ENCODE measurements around the gene EXOC1L. TPM values are rescaled to one million over a fixed set of nuclear protein-coding genes. Genes with fewer than 3 reads are reported as not detected.
A peak's percentile ranks its signal among the peaks of the same experiment; 100 is the strongest.

The EXOC1L gene
- total RNA-seq, 2 experiments from 2014 or later = not detected

DNA sequence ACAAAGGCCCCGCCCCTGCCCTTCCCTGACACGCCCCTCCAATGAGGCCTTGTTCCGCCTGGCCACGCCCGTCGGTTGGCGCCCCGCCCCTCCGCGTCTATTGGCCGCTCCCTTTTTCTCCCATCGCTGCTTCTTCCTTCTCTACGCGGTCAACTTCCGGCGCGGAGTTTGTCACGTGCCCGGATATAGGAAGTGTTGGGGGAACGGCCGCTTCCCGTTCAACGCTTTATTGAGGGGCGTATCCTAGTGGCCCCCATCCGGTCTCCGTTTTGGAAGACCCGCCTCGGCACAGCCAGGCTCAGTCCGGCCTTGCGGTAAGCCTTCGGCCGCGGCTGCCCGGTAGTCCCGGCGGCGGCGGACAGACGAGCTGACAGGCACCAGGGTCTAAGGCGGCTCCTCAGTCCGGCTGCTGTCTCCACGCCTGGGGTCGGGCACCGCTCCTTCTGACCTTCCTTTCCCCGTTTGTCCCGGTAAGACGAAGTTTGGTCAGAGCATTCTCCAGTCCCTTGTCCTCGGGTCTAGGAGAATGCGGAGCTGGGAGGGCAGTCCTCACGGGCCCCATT, 34.0 kb downstream of the EXOC1L start, which contains the start of gene EXOC1:
TSS of gene EXOC1 (plus strand) at position 165 of the 563 bp plus-strand sequence. CDS start 4,676 bp downstream, outside the sequence.
- Mint-ChIP-seq H3K27ac (peak within 1 kb of the TSS; percentile 88), H3K9me3 (no peaks in the 10 kb centered on the region), H3K27me3 (no peaks in the 10 kb centered on the region), H3K36me3 (ENCODE audit: low read depth) (peaks cover 13% of the 10 kb centered on the region), H3K4me3 (peak within 1 kb of the TSS; percentile 2), H3K4me1 (ENCODE audit: low read depth) (peaks cover 35% of the 10 kb centered on the region)
- TF ChIP-seq, protein P1, sequence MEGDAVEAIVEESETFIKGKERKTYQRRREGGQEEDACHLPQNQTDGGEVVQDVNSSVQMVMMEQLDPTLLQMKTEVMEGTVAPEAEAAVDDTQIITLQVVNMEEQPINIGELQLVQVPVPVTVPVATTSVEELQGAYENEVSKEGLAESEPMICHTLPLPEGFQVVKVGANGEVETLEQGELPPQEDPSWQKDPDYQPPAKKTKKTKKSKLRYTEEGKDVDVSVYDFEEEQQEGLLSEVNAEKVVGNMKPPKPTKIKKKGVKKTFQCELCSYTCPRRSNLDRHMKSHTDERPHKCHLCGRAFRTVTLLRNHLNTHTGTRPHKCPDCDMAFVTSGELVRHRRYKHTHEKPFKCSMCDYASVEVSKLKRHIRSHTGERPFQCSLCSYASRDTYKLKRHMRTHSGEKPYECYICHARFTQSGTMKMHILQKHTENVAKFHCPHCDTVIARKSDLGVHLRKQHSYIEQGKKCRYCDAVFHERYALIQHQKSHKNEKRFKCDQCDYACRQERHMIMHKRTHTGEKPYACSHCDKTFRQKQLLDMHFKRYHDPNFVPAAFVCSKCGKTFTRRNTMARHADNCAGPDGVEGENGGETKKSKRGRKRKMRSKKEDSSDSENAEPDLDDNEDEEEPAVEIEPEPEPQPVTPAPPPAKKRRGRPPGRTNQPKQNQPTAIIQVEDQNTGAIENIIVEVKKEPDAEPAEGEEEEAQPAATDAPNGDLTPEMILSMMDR (IDR thresholded peaks at IDR 0.05) = no peak
- ChIA-PET CTCF (interaction anchor here (1.0 to 1.3 kb wide), 3 partner anchors 13 to 95 kb away, joined by 3 to 6 read pairs (median 5); partner anchors contain the start of gene CEP135), POLR2A (interaction anchor here (1.0 to 2.0 kb wide), 3 partner anchors 10 to 95 kb away, joined by 3 to 6 read pairs (median 3); partner anchors contain the start of gene CEP135)
- intact Hi-C loops (cut with micrococcal nuclease) = no loop called here
- DNase-seq (peak; percentile 99), ATAC-seq (peak; percentile 96)

DNA sequence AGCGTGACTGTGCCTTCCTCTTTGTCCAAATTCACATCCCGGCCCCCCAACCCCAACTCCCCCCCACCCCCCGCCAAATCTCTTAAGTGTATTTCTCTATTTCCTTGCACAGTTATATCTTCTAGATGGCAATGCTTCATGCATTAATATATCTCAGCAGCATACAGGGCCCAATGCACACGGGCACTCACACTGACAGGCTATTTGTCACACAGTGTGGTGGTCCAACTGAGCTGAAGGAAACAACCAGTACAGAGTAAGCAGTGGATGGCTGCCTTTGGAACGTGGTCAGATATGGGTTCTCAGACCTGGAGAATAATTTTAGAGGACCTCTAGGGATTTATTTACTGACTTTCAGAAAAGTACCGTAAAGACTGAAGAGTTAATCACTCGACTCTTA, 34.5 kb downstream of the EXOC1L start:
- Mint-ChIP-seq H3K4me1 (ENCODE audit: low read depth) (peaks cover 36% of the 10 kb centered on the region), H3K27me3 (no peaks in the 10 kb centered on the region), H3K4me3 (no peak overlapping the region), H3K27ac (peak overlapping the region; percentile 88), H3K9me3 (no peaks in the 10 kb centered on the region), H3K36me3 (ENCODE audit: low read depth) (peaks cover 13% of the 10 kb centered on the region)
- DNase-seq (peak; percentile 13), ATAC-seq (no peak)
- ChIA-PET POLR2A (interaction anchor here (1.0 to 2.0 kb wide), 3 partner anchors 10 to 95 kb away, joined by 3 to 6 read pairs (median 3); partner anchors contain the start of gene CEP135), CTCF (interaction anchor here (1.1 to 1.3 kb wide), 2 partner anchors 12 to 95 kb away, joined by 3 to 5 read pairs; partner anchors contain the start of gene CEP135)
- TF ChIP-seq, protein P1 (IDR thresholded peaks at IDR 0.05) = no peak
- intact Hi-C loops (cut with micrococcal nuclease) = no loop called here

GRCh38 chr4:55857586-55857985, 38.0 kb downstream of the EXOC1L start:
- DNase-seq = no peak
- intact Hi-C loops (cut with micrococcal nuclease) = no loop called here
- CTCF ChIA-PET = interaction anchor here (1.0 to 1.1 kb wide), 2 partner anchors 9 to 10 kb away, joined by 3 read pairs; no protein-coding TSS in a partner anchor
- TF ChIP-seq, protein P1 (IDR thresholded peaks at IDR 0.05) = no peak
- Mint-ChIP-seq H3K4me1 (ENCODE audit: low read depth) (peaks cover 20% of the 10 kb centered on the region), H3K9me3 (no peaks in the 10 kb centered on the region), H3K27ac (no peak overlapping the region), H3K27me3 (no peaks in the 10 kb centered on the region), H3K36me3 (ENCODE audit: low read depth) (peaks cover 17% of the 10 kb centered on the region), H3K4me3 (no peak overlapping the region)
- POLR2A ChIA-PET = no interaction called here
- ATAC-seq = no peak

- H3K27me3 Mint-ChIP-seq = no peaks in the 10 kb centered on the region
- peaks cover 13% of the 10 kb centered on the region for H3K4me1 Mint-ChIP-seq (ENCODE audit: low read depth)
- TF ChIP-seq, protein P1 (IDR thresholded peaks at IDR 0.05) = no peak
- ChIA-PET CTCF (no interaction called here), POLR2A (no interaction called here)
- H3K9me3 Mint-ChIP-seq = no peaks in the 10 kb centered on the region
- ATAC-seq (no peak), DNase-seq (no peak)
- no peak overlapping the region for H3K4me3 Mint-ChIP-seq
- intact Hi-C loops (cut with micrococcal nuclease) = no loop called here
- H3K27ac Mint-ChIP-seq = no peak overlapping the region
- H3K36me3 Mint-ChIP-seq (ENCODE audit: low read depth) = peaks cover 17% of the 10 kb centered on the region
These were observed 40.1 kb downstream of the EXOC1L start for GRCh38 chr4:55859711-55860110.

- peaks cover 20% of the 10 kb centered on the region for H3K4me1 Mint-ChIP-seq (ENCODE audit: low read depth)
- CTCF ChIA-PET = interaction anchor here (2.9 kb wide), 1 partner anchor 16 kb away, joined by 9 read pairs; no protein-coding TSS in a partner anchor
- TF ChIP-seq, protein P1 (IDR thresholded peaks at IDR 0.05) = no peak
- POLR2A ChIA-PET = interaction anchor here (2.1 kb wide), 1 partner anchor 11 kb away, joined by 6 read pairs; the partner anchor contains the start of gene EXOC1
- peak; percentile 40 for ATAC-seq
- peak overlapping the region; percentile 42 for H3K27ac Mint-ChIP-seq
- DNase-seq = no peak
- intact Hi-C loops (cut with micrococcal nuclease) = no loop called here
- no peaks in the 10 kb centered on the region for H3K27me3 Mint-ChIP-seq
- H3K36me3 Mint-ChIP-seq (ENCODE audit: low read depth) = peaks cover 16% of the 10 kb centered on the region
- no peaks in the 10 kb centered on the region for H3K9me3 Mint-ChIP-seq
- H3K4me3 Mint-ChIP-seq = no peak overlapping the region
These were observed 45.1 kb downstream of the EXOC1L start for GRCh38 chr4:55864577-55865223.

Data from activated CD8-positive, alpha-beta T cell treated with anti-CD3 and anti-CD28 coated beads for 36 hours (primary cell).